HCT116 (cell line): ENCODE data around the gene EDN1. TPM values are rescaled to one million over a fixed set of nuclear protein-coding genes. Genes with fewer than 3 reads are reported as not detected.

Experiments
- ATAC-seq: fragments of 200-7000 bp; cut with Tn5 transposase; 2 replicates; pipeline ENCODE4 v1.9.1; 2020; ENCODE audit warnings: mild to moderate bottlenecking, moderate library complexity
- BruUV-seq: library from RNA; stranded (reverse); fragments of 400-500 nt; replicated peaks from 2 replicates; lab custom pipeline; 2021; lab: Mats Ljungman, UMichigan
- CTCF ChIA-PET: fragments of 300-600 bp; sonication (Branson Sonifier 250); formaldehyde crosslinking; loops from one replicate; lab custom pipeline; 2021; ENCODE audit warnings: antibody characterized with exemption; lab: Charles Lee
- POLR2A ChIA-PET: fragments of 300-600, 350-600 bp; sonication (Branson Sonifier 250); formaldehyde crosslinking; loops from one replicate; lab custom pipeline; 2021; ENCODE audit warnings: antibody characterized with exemption; lab: Charles Lee
- RAD21 ChIA-PET, 2 experiments: fragments of 300-600 bp; sonication (Branson Sonifier 250); formaldehyde crosslinking; loops; one replicate each; lab custom pipeline; 2023; ENCODE audit warnings: low total read pairs in 2 of 2; ENCODE audit not compliant: uncharacterized antibody in 2 of 2, unreplicated experiment in 2 of 2, low non-redundant PET in 1 of 2; lab: Charles Lee
- DNase-seq: peaks from one replicate; pipeline ENCODE4 v3.0.0-alpha.2; 2010; ENCODE audit warnings: low read depth, low spot score
- H2AFZ ChIP-seq: fragments of 200-600 bp; shearing (Covaris generic), sonication (generic); 2 replicates; pipeline ENCODE4 v1.6.1; 2017; ENCODE audit warnings: low read depth, mixed run types, mixed read lengths, antibody characterized with exemption, low read length; ENCODE audit not compliant: poor library complexity, severe bottlenecking
- H3K27ac ChIP-seq: 2 replicates; pipeline ENCODE4 v1.5.1; 2012; ENCODE audit warnings: low read depth, low read length
- H3K27me3 ChIP-seq: fragments of 200-600 bp; sonication (generic); 2 replicates; pipeline ENCODE4 v1.6.1; 2016; ENCODE audit warnings: mixed run types, low read length, mixed read lengths; ENCODE audit not compliant: insufficient read depth
- H3K36me3 ChIP-seq, 2 experiments: fragments of 200-500 bp in 1 of 2; fragments of 200-600 bp in 1 of 2; sonication (Bioruptor generic) in 1 of 2; sonication (generic) in 1 of 2; 2 replicates each; pipeline versions ENCODE4 v1.5.1 to v1.6.1; 2014 to 2016; ENCODE audit warnings: low read length in 2 of 2, inconsistent platforms in 1 of 2, mixed read lengths in 1 of 2, mixed run types in 1 of 2; ENCODE audit not compliant: insufficient read depth in 2 of 2, control insufficient read depth in 1 of 2
- H3K4me1 ChIP-seq, 2 experiments: fragments of 200-600 bp in 1 of 2; sonication (generic) in 1 of 2; 2 replicates each; pipeline versions ENCODE4 v1.5.1 to v1.6.1; 2012 to 2017; ENCODE audit warnings: low read length in 2 of 2, inconsistent platforms in 1 of 2, mild to moderate bottlenecking in 1 of 2, mixed read lengths in 1 of 2, mixed run types in 1 of 2, moderate library complexity in 1 of 2; ENCODE audit not compliant: insufficient read depth in 2 of 2, control insufficient read depth in 1 of 2
- H3K4me2 ChIP-seq: fragments of 200-600 bp; sonication (generic); 2 replicates; pipeline ENCODE4 v1.6.1; 2017; ENCODE audit warnings: mixed run types, low read length, mixed read lengths
- H3K4me3 ChIP-seq, 2 experiments: fragments of 200-600 bp in 1 of 2; sonication (generic) in 1 of 2; replicated peaks in 1 of 2; 2 replicates each; pipeline ENCODE4 v1.5.1; 2011 to 2016; ENCODE audit warnings: low read length in 2 of 2, control low read depth in 1 of 2, low read depth in 1 of 2, mild to moderate bottlenecking in 1 of 2, mixed read lengths in 1 of 2, mixed run types in 1 of 2
- H3K79me2 ChIP-seq: fragments of 200-600 bp; sonication (generic); 2 replicates; pipeline ENCODE4 v1.6.1; 2017; ENCODE audit warnings: mild to moderate bottlenecking, mixed run types, low read length, moderate library complexity, mixed read lengths; ENCODE audit not compliant: insufficient read depth
- H3K9ac ChIP-seq: fragments of 200-600 bp; sonication (generic); 2 replicates; pipeline ENCODE4 v1.6.1; 2016; ENCODE audit warnings: low read length, mixed read lengths
- H3K9me2 ChIP-seq: fragments of 200-600 bp; sonication (generic), shearing (Covaris generic); 2 replicates; pipeline ENCODE4 v1.6.1; 2017; ENCODE audit warnings: mixed run types, mild to moderate bottlenecking, moderate library complexity; ENCODE audit not compliant: insufficient read depth
- H3K9me3 ChIP-seq, 2 experiments: fragments of 200-500 bp in 1 of 2; fragments of 200-600 bp in 1 of 2; sonication (Bioruptor generic) in 1 of 2; sonication (generic) in 1 of 2; 2 replicates each; pipeline ENCODE4 v1.6.1; 2014 to 2017; ENCODE audit warnings: low read length in 2 of 2, mixed read lengths in 2 of 2, inconsistent platforms in 1 of 2, low read depth in 1 of 2, mild to moderate bottlenecking in 1 of 2, mixed run types in 1 of 2, moderate library complexity in 1 of 2; ENCODE audit not compliant: control insufficient read depth in 1 of 2, insufficient read depth in 1 of 2
- H4K20me1 ChIP-seq: fragments of 200-600 bp; sonication (generic), shearing (Covaris generic); 2 replicates; pipeline ENCODE4 v1.6.1; 2017; ENCODE audit warnings: mixed run types, mild to moderate bottlenecking, moderate library complexity; ENCODE audit not compliant: insufficient read depth
- CBX3 ChIP-seq: IDR thresholded peaks from 2 replicates; pipeline ENCODE4 v1.6.1; 2012; ENCODE audit warnings: low read depth
- CEBPB ChIP-seq: IDR thresholded peaks from 2 replicates; pipeline ENCODE4 v1.6.1; 2012; ENCODE audit warnings: low read depth
- EGR1 ChIP-seq: IDR thresholded peaks from 2 replicates; pipeline ENCODE4 v1.6.1; 2012; ENCODE audit warnings: low read depth
- ELF1 ChIP-seq: IDR thresholded peaks from 2 replicates; pipeline ENCODE4 v1.6.1; 2012; ENCODE audit warnings: low read depth, borderline replicate concordance
- EZH2 ChIP-seq: fragments of 200-600 bp; sonication (generic); IDR thresholded peaks from 2 replicates; pipeline ENCODE4 v1.6.1; 2017; ENCODE audit warnings: antibody characterized with exemption, mixed run types
- EZH2phosphoT487 ChIP-seq: fragments of 200-600 bp; IDR thresholded peaks from 2 replicates; pipeline ENCODE4 v1.6.1; 2018; ENCODE audit warnings: antibody characterized with exemption, borderline replicate concordance
- FOSL1 ChIP-seq: IDR thresholded peaks from 2 replicates; pipeline ENCODE4 v1.6.1; 2012; ENCODE audit warnings: low read depth
- JUND ChIP-seq: IDR thresholded peaks from 2 replicates; pipeline ENCODE4 v1.6.1; 2012
- POLR2A ChIP-seq: IDR thresholded peaks from 2 replicates; pipeline ENCODE4 v1.7.0; 2011; ENCODE audit warnings: borderline replicate concordance; ENCODE audit not compliant: insufficient read depth, insufficient read length; ENCODE audit errors: extremely low read depth
- POLR2AphosphoS5 ChIP-seq: IDR thresholded peaks from 2 replicates; pipeline ENCODE4 v1.6.1; 2011; ENCODE audit warnings: mild to moderate bottlenecking, low read depth, low read length, moderate library complexity
- RAD21 ChIP-seq: IDR thresholded peaks from 2 replicates; pipeline ENCODE4 v1.6.1; 2012; ENCODE audit warnings: low read depth, mild to moderate bottlenecking
- SIN3A ChIP-seq: IDR thresholded peaks from 2 replicates; pipeline ENCODE4 v1.6.1; 2012; ENCODE audit warnings: low read depth
- SP1 ChIP-seq: IDR thresholded peaks from 2 replicates; pipeline ENCODE4 v1.6.1; 2012; ENCODE audit warnings: low read depth
- SRF ChIP-seq: IDR thresholded peaks from 2 replicates; pipeline ENCODE4 v1.6.1; 2012; ENCODE audit warnings: low read depth
- TCF7L2 ChIP-seq: IDR thresholded peaks from 2 replicates; pipeline ENCODE4 v1.7.0; 2011; ENCODE audit warnings: borderline replicate concordance, inconsistent platforms; ENCODE audit not compliant: insufficient read depth, insufficient read length; ENCODE audit errors: extremely low read depth
- ZBTB33 ChIP-seq: IDR thresholded peaks from 2 replicates; pipeline ENCODE4 v1.6.1; 2011; ENCODE audit warnings: mild to moderate bottlenecking, low read length, moderate library complexity; ENCODE audit not compliant: insufficient replicate concordance; ENCODE audit errors: extremely low read depth
- ZFX ChIP-seq: fragments of 450-650 bp; IDR thresholded peaks from 2 replicates; pipeline ENCODE4 v1.6.1; 2017
- ZNF274 ChIP-seq: fragments of 200-500 bp; sonication (Bioruptor generic); IDR thresholded peaks from 2 replicates; pipeline ENCODE4 v1.6.1; 2014; ENCODE audit warnings: mild to moderate bottlenecking, low read depth, low read length, inconsistent platforms
- intact Hi-C: fragments of 100-400 bp; cut with micrococcal nuclease; formaldehyde crosslinking; loops from 2 replicates; pipeline ENCODE4 v1.10.0; 2022
- total RNA-seq: library from RNA; stranded (reverse); gene quantifications from one replicate; pipeline ENCODE4 v1.2.1, GENCODE V29; 2021; ENCODE audit not compliant: unreplicated experiment
- TF ChIP-seq, protein P1 (sequence below): IDR thresholded peaks from 2 replicates; pipeline ENCODE4 v1.6.1; 2012
- TF ChIP-seq, protein P2 (sequence below), 3 experiments: fragments of 200-600 bp in 1 of 3; sonication (generic) in 1 of 3; IDR thresholded peaks in 2 of 3; conservative IDR thresholded peaks in 1 of 3; 2 replicates each; pipeline ENCODE4 v1.5.1; 2012 to 2017; ENCODE audit warnings: low read depth in 2 of 3, low read length in 2 of 3, antibody characterized with exemption in 1 of 3, borderline replicate concordance in 1 of 3, control low read depth in 1 of 3, mild to moderate bottlenecking in 1 of 3, mixed read lengths in 1 of 3, mixed run types in 1 of 3, moderate library complexity in 1 of 3; ENCODE audit not compliant: insufficient read depth in 1 of 3

The EDN1 gene
- total RNA-seq, 1 experiment from 2014 or later: 0.22 TPM

- Histone ChIP-seq H3K36me3 (no peaks in the 10 kb centered on the region), H3K4me3 (no peak overlapping the region), H2AFZ (no peak overlapping the region), H4K20me1 (no peaks in the 10 kb centered on the region), H3K4me1 (0 out of 4 replicates have a peak, but pooled peaks cover 0 to 2% of the 10 kb centered on the region in 2 experiments), H3K4me2 (no peak overlapping the region), H3K9me2 (no peaks in the 10 kb centered on the region), H3K9ac (no peak overlapping the region), H3K9me3 (no peaks in the 10 kb centered on the region), H3K27me3 (no peaks in the 10 kb centered on the region), H3K27ac (no peak overlapping the region), H3K79me2 (no peaks in the 10 kb centered on the region)
- RAD21 ChIA-PET: no interaction called here
- intact Hi-C loops: no loop called here
- DNase-seq (no peak), ATAC-seq (no peak)
- no TSS peak for BruUV-seq
- POLR2A ChIA-PET: no interaction called here
- CTCF ChIA-PET: interaction anchor here (1.6 kb wide), 1 partner anchor 10 kb away, joined by 4 read pairs; no protein-coding TSS in a partner anchor
- TF ChIP-seq JUND (no peak), EZH2phosphoT487 (no peak), RAD21 (no peak), POLR2AphosphoS5 (no peak), POLR2A (no peak), SP1 (no peak), EZH2 (no peak), CEBPB (no peak), ELF1 (no peak), CBX3 (no peak), EGR1 (no peak), ZFX (no peak), SRF (no peak), TCF7L2 (no peak), SIN3A (no peak), FOSL1 (no peak), ZNF274 (no peak), ZBTB33 (no peak)
- TF ChIP-seq, protein P1, sequence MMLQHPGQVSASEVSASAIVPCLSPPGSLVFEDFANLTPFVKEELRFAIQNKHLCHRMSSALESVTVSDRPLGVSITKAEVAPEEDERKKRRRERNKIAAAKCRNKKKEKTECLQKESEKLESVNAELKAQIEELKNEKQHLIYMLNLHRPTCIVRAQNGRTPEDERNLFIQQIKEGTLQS: no peak
- TF ChIP-seq, protein P2, sequence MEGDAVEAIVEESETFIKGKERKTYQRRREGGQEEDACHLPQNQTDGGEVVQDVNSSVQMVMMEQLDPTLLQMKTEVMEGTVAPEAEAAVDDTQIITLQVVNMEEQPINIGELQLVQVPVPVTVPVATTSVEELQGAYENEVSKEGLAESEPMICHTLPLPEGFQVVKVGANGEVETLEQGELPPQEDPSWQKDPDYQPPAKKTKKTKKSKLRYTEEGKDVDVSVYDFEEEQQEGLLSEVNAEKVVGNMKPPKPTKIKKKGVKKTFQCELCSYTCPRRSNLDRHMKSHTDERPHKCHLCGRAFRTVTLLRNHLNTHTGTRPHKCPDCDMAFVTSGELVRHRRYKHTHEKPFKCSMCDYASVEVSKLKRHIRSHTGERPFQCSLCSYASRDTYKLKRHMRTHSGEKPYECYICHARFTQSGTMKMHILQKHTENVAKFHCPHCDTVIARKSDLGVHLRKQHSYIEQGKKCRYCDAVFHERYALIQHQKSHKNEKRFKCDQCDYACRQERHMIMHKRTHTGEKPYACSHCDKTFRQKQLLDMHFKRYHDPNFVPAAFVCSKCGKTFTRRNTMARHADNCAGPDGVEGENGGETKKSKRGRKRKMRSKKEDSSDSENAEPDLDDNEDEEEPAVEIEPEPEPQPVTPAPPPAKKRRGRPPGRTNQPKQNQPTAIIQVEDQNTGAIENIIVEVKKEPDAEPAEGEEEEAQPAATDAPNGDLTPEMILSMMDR (IDR thresholded peaks at IDR 0.05 in 2 of 3, conservative IDR thresholded peaks at IDR 0.05 in 1 of 3; ENCODE audit: borderline replicate concordance in 1 of 3, insufficient read depth in 1 of 3, low read depth in 2 of 3, low read length in 2 of 3): no peak
Observed at GRCh38 chr6:12276930-12277315, 13.2 kb upstream of the EDN1 start.
